Caco-2 (cell line): Measurements from ENCODE around the gene BMAL1. TPM values are rescaled to one million over a fixed set of nuclear protein-coding genes. Genes with fewer than 3 reads are reported as not detected.

Source experiments
- BruUV-seq: library from RNA; stranded (reverse); fragments of 400-500 nt; replicated peaks from 2 replicates; lab custom pipeline; 2021; lab: Mats Ljungman, UMichigan
- CTCF ChIA-PET: fragments of 300-600 bp; sonication (Branson Sonifier 250); formaldehyde crosslinking; loops from one replicate; lab custom pipeline; 2022; ENCODE audit warnings: antibody characterized with exemption; lab: Charles Lee
- POLR2A ChIA-PET: fragments of 300-600 bp; sonication (Branson Sonifier 250); formaldehyde crosslinking; loops from one replicate; lab custom pipeline; 2022; ENCODE audit warnings: antibody characterized with exemption; lab: Charles Lee
- DNase-seq, 2 experiments: peaks; one replicate each; pipeline versions ENCODE4 v3.0.0 to v3.0.0-alpha.2; 2020 to 2022
- H3K27me3 ChIP-seq: replicated peaks from 2 replicates; pipeline ENCODE4 v1.6.0; 2011; ENCODE audit warnings: low read length; ENCODE audit not compliant: control insufficient read depth, insufficient read depth
- H3K36me3 ChIP-seq: 2 replicates; pipeline ENCODE4 v1.5.1; 2011; ENCODE audit warnings: low read length; ENCODE audit not compliant: control insufficient read depth, insufficient read depth
- H3K4me1 ChIP-seq: fragments of 250-450 bp; sonication (Bioruptor Pico); 2 replicates; pipeline ENCODE4 v1.5.1; 2020; ENCODE audit warnings: mild to moderate bottlenecking
- H3K4me3 ChIP-seq: 2 replicates; pipeline ENCODE4 v1.5.1; 2011; ENCODE audit warnings: low read depth, mild to moderate bottlenecking, control low read depth, low read length
- H3K9me3 ChIP-seq: fragments of 250-450 bp; sonication (Bioruptor Pico); 2 replicates; pipeline ENCODE4 v1.5.1; 2020; ENCODE audit warnings: mild to moderate bottlenecking, moderate library complexity
- H3K27ac Mint-ChIP-seq: one replicate; pipeline ENCODE4 v1.8.0; 2022; ENCODE audit warnings: mixed read lengths; ENCODE audit not compliant: unreplicated experiment
- H3K27me3 Mint-ChIP-seq: one replicate; pipeline ENCODE4 v1.8.0; 2022; ENCODE audit warnings: mixed read lengths; ENCODE audit not compliant: insufficient read depth, unreplicated experiment
- H3K36me3 Mint-ChIP-seq: one replicate; pipeline ENCODE4 v1.8.0; 2022; ENCODE audit warnings: mild to moderate bottlenecking, mixed read lengths; ENCODE audit not compliant: insufficient read depth, unreplicated experiment
- H3K4me1 Mint-ChIP-seq: one replicate; pipeline ENCODE4 v1.8.0; 2022; ENCODE audit warnings: low read depth, mixed read lengths; ENCODE audit not compliant: unreplicated experiment
- H3K4me3 Mint-ChIP-seq: one replicate; pipeline ENCODE4 v1.8.0; 2022; ENCODE audit warnings: mild to moderate bottlenecking, moderate library complexity, mixed read lengths; ENCODE audit not compliant: unreplicated experiment
- H3K9me3 Mint-ChIP-seq: one replicate; pipeline ENCODE4 v1.8.0; 2022; ENCODE audit warnings: mixed read lengths; ENCODE audit not compliant: unreplicated experiment
- intact Hi-C: fragments of 100-400 bp; cut with micrococcal nuclease; formaldehyde crosslinking; loops from one replicate; pipeline ENCODE4 v1.10.0; 2022; ENCODE audit not compliant: unreplicated experiment
- total RNA-seq: library from RNA; stranded (reverse); gene quantifications from 2 replicates; pipeline ENCODE4 v1.2.3, GENCODE V29; 2022
- TF ChIP-seq, protein P1 (sequence below), 2 experiments: fragments of 200-600 bp in 1 of 2; IDR thresholded peaks; 1 replicate in 1 of 2; 2 replicates in 1 of 2; pipeline versions ENCODE4 v1.5.1 to v1.8.0; 2011 to 2022; ENCODE audit warnings: antibody characterized with exemption in 1 of 2, control low read depth in 1 of 2, inconsistent platforms in 1 of 2, low read depth in 1 of 2, low read length in 1 of 2, mild to moderate bottlenecking in 1 of 2, moderate library complexity in 1 of 2; ENCODE audit not compliant: insufficient read depth in 1 of 2, severe bottlenecking in 1 of 2, unreplicated experiment in 1 of 2

BMAL1 gene
- total RNA-seq, 1 experiment from 2014 or later, result 17.9 TPM

DNA sequence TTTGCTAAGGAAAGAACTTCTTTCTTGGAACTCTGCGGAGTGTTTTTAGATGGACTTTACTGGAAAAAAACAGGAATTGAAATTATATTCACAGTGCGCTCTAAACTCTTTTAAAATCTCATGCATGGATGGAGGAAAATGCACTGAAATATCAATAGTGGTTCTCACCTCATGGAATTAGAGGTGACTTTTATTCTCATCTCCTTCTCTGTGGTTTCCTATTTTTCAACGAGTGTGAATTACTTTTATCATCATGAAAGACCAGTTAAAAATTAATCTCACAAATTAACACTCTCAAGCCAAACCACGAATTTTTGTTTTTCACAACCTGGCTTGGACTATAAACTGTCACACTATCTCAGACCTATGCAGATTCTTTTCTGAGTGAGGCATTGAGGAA, 16.6 kb downstream of the BMAL1 start:
- no peak overlapping the region for H3K4me3 ChIP-seq
- no peak for DNase-seq
- Mint-ChIP-seq H3K27me3 (no peaks in the 10 kb centered on the region), H3K27ac (no peak overlapping the region), H3K4me3 (no peak overlapping the region), H3K36me3 (no peaks in the 10 kb centered on the region), H3K9me3 (no peaks in the 10 kb centered on the region), H3K4me1 (peaks cover 7% of the 10 kb centered on the region)
- intact Hi-C loops, result no loop called here
- TF ChIP-seq, protein P1, sequence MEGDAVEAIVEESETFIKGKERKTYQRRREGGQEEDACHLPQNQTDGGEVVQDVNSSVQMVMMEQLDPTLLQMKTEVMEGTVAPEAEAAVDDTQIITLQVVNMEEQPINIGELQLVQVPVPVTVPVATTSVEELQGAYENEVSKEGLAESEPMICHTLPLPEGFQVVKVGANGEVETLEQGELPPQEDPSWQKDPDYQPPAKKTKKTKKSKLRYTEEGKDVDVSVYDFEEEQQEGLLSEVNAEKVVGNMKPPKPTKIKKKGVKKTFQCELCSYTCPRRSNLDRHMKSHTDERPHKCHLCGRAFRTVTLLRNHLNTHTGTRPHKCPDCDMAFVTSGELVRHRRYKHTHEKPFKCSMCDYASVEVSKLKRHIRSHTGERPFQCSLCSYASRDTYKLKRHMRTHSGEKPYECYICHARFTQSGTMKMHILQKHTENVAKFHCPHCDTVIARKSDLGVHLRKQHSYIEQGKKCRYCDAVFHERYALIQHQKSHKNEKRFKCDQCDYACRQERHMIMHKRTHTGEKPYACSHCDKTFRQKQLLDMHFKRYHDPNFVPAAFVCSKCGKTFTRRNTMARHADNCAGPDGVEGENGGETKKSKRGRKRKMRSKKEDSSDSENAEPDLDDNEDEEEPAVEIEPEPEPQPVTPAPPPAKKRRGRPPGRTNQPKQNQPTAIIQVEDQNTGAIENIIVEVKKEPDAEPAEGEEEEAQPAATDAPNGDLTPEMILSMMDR (IDR thresholded peaks at IDR 0.05; ENCODE audit: insufficient read depth in 1 of 2, low read depth in 1 of 2, low read length in 1 of 2, severe bottlenecking in 1 of 2, unreplicated experiment in 1 of 2), result no peak
- no peaks in the 10 kb centered on the region for H3K9me3 ChIP-seq
- ChIA-PET CTCF (no interaction called here), POLR2A (no interaction called here)
- no TSS peak for BruUV-seq
- no peaks in the 10 kb centered on the region for H3K4me1 ChIP-seq
- H3K27me3 ChIP-seq, result no peaks in the 10 kb centered on the region
- no peaks in the 10 kb centered on the region for H3K36me3 ChIP-seq

DNA sequence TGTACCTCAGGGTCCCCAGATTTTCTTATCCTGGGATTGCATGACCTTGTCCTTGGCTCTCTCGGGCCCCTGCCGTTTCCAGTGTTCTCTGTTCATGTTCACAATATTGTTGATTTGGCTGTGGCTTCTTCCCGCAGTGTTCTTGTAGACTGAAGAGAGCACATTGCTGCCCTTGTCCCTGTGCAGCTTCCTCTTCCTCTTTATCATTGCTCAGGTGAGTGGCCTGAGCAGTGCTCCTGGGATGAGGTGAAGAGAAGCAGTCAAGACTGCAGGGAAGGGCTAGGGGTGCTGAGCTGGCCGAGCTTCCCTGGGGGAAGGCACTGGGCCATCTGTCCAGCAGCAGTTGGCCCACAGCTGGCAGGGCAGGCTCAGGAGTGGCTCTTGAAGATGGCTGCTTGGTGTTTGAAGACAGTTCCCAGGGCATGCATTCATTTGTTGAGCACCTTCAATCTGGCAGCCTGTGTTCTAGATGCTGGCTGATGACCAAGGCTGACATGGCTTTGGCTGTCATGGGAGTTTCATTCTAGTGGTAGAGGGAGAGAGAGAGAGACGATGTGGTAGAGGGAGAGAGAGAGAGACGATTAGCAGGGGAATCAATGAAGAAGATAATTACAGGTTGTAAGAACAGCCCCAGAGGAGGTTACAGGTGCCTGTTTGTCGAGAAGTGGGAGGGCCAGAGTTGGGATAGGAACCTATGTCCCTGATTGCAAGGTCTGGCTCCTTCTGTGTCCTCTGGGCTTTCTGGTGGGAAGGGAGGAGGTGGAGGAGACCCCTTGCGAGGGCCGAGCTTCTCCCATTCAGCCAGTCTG, 17.4 kb downstream of the BMAL1 start:
- H3K36me3 Mint-ChIP-seq, result no peaks in the 10 kb centered on the region
- no peaks in the 10 kb centered on the region for H3K36me3 ChIP-seq
- ChIA-PET CTCF (interaction anchor here (0.6 kb wide), 1 partner anchor 87 kb away, joined by 3 read pairs; no protein-coding TSS in a partner anchor), POLR2A (no interaction called here)
- H3K9me3 Mint-ChIP-seq, result no peaks in the 10 kb centered on the region
- peaks cover 7% of the 10 kb centered on the region for H3K4me1 Mint-ChIP-seq
- intact Hi-C loops, result no loop called here
- no peaks in the 10 kb centered on the region for H3K27me3 Mint-ChIP-seq
- no peaks in the 10 kb centered on the region for H3K27me3 ChIP-seq
- H3K9me3 ChIP-seq, result no peaks in the 10 kb centered on the region
- H3K4me3 Mint-ChIP-seq, result no peak overlapping the region
- no peak overlapping the region for H3K4me3 ChIP-seq
- H3K27ac Mint-ChIP-seq, result no peak overlapping the region
- no TSS peak for BruUV-seq
- TF ChIP-seq, protein P1 (IDR thresholded peaks at IDR 0.05; ENCODE audit: insufficient read depth in 1 of 2, low read depth in 1 of 2, low read length in 1 of 2, severe bottlenecking in 1 of 2, unreplicated experiment in 1 of 2), result no peak
- DNase-seq, result no peak
- H3K4me1 ChIP-seq, result no peaks in the 10 kb centered on the region

DNA sequence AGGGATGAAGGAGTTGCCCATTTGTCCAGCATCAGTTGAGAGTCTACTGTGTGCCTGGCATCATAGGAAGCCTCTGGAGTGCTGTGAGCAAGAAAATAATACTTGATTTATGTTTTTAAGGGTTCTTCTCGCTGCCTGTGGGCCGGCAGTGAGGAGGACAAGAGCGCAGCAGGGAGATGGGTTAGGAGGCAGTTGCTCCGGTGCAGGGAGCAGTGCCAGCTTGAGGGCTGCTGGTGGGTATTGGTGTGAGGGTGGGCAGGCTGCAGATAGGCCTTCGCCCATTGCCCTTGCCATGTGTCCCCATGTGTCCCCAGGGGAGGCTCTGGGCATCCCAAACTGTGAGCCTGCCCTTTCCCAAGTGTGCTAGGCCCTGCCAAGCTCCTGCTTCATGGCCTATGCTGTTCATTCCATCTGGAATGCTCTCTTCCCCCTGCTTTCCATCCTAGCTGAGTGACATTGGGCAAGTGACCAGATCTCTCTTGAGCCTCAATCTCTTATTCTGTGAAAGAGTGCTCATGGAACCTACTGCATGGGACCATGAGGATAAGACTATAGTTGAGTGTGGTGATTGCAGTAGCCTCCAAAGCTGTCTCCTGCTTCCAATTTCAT, 19.8 kb downstream of the BMAL1 start:
- no peak for DNase-seq
- Histone ChIP-seq H3K4me3 (no peak overlapping the region), H3K4me1 (no peaks in the 10 kb centered on the region), H3K9me3 (no peaks in the 10 kb centered on the region), H3K36me3 (no peaks in the 10 kb centered on the region), H3K27me3 (no peaks in the 10 kb centered on the region)
- Mint-ChIP-seq H3K27me3 (no peaks in the 10 kb centered on the region), H3K27ac (no peak overlapping the region), H3K9me3 (no peaks in the 10 kb centered on the region), H3K4me3 (no peak overlapping the region), H3K4me1 (peaks cover 7% of the 10 kb centered on the region), H3K36me3 (no peaks in the 10 kb centered on the region)
- TF ChIP-seq, protein P1 (IDR thresholded peaks at IDR 0.05; ENCODE audit: insufficient read depth in 1 of 2, low read depth in 1 of 2, low read length in 1 of 2, severe bottlenecking in 1 of 2, unreplicated experiment in 1 of 2), result no peak
- BruUV-seq, result no TSS peak
- CTCF ChIA-PET, result interaction anchor here (0.8 kb wide), 1 partner anchor 47 kb away, joined by 3 read pairs; no protein-coding TSS in a partner anchor
- intact Hi-C loops, result no loop called here
- POLR2A ChIA-PET, result no interaction called here
